IPS DF 6.9 (cell line): ENCODE data around the gene MLPH.
A peak's percentile ranks its signal among the peaks of the same experiment; 100 is the strongest.
"Not testable (repeated sequence)": the region's sequence is repeated elsewhere in the genome, so short reads cannot be mapped to it uniquely, and the experiment has no call there.

ENCODE experiments used
- DNase-seq: peaks from one replicate; pipeline ENCODE4 v3.0.0-alpha.2; 2013; ENCODE audit warnings: low read depth, low spot score
- H3K27ac ChIP-seq: one replicate; pipeline ENCODE4 v1.5.1; 2013; ENCODE audit warnings: low read length, control low read depth
- H3K27me3 ChIP-seq: 2 replicates; pipeline ENCODE4 v1.6.1; 2013; ENCODE audit warnings: mild to moderate bottlenecking, low read length; ENCODE audit not compliant: control insufficient read depth, insufficient read depth
- H3K36me3 ChIP-seq: 2 replicates; pipeline ENCODE4 v1.6.1; 2013; ENCODE audit warnings: low read length; ENCODE audit not compliant: control insufficient read depth, insufficient read depth
- H3K4me1 ChIP-seq: 2 replicates; pipeline ENCODE4 v1.6.1; 2013; ENCODE audit warnings: low read length; ENCODE audit not compliant: control insufficient read depth, insufficient read depth
- H3K4me3 ChIP-seq: 2 replicates; pipeline ENCODE4 v1.5.1; 2013; ENCODE audit warnings: mild to moderate bottlenecking, low read length
- H3K9me3 ChIP-seq: 2 replicates; pipeline ENCODE4 v1.6.1; 2013; ENCODE audit warnings: low read length, inconsistent platforms; ENCODE audit not compliant: control insufficient read depth, insufficient read depth
- WGBS: extraction: QIAGEN DNeasy Blood & Tissue Kit; methylation state at CpG from one replicate; pipeline ENCODE4 v1.1.7; 2013; ENCODE audit warnings: mixed read lengths, missing lambda C conversion rate; ENCODE audit not compliant: insufficient read length, insufficient coverage; 5-methylcytosine and 5-hydroxymethylcytosine counted together

MLPH gene

DNA sequence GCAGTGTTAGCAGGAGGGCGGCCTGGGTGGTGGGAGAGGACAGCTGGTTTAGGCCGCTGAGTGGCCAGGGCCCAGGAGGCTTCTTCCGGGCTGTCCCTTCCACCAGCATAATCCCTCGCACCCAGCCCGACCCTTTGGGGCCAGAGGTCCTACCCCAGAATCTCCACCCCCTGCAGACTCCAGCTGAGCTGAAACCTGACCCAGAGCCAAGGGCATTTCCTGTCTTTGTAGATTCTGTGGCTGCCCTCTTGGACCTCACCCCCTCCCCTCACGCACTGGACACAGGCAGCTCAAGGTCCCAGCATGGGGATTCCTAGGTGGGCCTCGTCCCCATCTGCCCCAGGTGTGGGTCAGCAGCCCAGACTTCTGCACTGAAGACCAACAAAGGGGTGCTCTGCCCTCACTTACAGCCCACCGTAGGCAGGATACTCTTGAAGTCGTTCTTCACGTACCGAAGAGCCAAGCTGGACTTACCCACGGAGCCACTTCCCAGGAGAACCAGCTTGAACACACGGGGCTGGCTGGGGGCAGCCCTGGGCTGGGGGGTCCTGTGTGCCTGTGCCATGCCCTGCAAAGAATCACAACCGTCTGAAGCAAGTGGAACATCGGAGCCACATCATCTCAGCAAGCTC, 98.7 kb downstream of the MLPH start:
- Histone ChIP-seq H3K9me3 (no peaks in the 10 kb centered on the region), H3K27ac (no peak overlapping the region), H3K36me3 (0 out of 2 replicates have a peak, but pooled peaks cover 3% of the 10 kb centered on the region), H3K4me1 (peaks cover 10% of the 10 kb centered on the region), H3K4me3 (no peak overlapping the region), H3K27me3 (no peaks in the 10 kb centered on the region)
- DNase-seq = no peak
- no CpG with 5 or more reads among the region's 15 CpGs for WGBS

DNA sequence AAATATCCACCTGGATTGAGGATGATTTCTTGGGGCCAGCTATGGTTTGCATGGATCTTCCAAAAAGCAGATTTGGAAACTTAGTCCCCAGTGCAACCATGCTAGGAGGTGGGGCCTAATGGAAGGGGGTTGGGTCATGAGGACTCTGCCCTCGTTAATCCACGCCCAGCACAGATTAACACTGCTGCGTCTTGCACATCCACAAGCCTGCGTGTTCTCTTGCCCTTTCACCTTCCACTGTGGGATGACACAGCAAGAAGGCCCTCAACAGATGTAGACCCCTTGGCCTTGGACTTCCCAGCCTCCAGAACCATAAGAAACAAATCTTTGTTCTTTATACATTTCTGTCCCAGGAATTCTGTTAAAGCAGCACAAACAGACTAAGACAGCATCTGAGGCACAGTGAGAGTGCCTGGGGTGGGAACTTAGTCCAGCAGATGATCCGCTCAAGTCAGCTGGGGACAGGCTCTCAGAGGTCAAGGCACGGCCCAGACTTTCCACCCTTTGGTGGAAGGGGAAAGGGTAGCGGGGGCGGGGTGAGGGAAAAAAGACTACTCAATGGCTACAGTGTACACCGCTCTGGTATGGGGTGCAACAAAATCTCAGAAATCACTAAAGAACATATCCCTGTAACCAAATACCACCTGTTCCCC, 101.1 kb downstream of the MLPH start:
- Histone ChIP-seq H3K27me3 (no peaks in the 10 kb centered on the region), H3K27ac (no peak overlapping the region), H3K36me3 (no peaks in the 10 kb centered on the region), H3K4me1 (peaks cover 9% of the 10 kb centered on the region), H3K4me3 (no peak overlapping the region; the same call in 1 of the 2 replicates), H3K9me3 (no peaks in the 10 kb centered on the region)
- no peak for DNase-seq
- no CpG with 5 or more reads among the region's 9 CpGs for WGBS

DNA sequence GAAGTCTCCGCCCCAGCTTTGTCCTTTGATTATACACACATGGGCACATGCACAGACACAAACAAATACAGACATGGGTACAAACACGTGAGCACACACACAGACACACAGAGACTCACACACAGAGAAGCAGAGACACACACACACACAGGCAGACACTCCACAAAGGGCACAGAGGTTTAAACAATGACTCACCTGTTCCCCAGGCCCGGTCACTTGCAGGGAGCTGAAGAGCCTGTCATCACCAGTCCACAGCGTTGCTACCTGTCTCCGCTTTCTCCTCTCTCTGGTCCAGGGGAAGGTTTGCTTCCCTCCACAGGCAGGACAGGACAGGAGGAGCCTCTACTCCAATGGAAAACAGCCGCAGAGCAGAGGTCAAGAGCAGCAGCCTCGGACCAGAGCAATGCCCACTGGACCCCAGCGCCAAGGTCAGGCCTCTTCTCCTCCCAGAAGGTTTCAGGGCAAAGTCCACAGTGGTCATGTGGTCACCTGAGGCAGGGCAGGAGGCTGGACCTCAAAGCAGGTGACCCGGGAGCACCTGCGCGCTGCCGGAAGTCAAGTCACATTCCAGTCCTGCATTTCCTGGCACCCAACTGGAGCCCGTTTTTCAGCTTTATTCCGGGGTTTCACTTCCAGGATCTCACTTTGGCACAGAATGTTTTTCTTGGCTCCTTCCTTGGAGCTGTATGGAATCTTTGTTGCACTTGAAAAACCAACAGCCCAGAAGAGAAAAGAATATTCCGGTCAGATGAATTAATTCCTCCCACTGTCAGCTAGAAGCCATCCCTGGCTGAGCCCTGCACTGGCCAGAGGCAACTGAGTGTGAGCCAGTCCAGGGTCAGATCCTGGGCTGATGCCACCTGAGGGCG, 103.5 kb downstream of the MLPH start, which contains the start of gene RAB17:
RAB17 (minus strand) TSS at position 463 of the 869 bp plus-strand sequence. CDS start 4,580 bp downstream, outside the sequence.
- WGBS = no CpG with 5 or more reads among the region's 16 CpGs
- Histone ChIP-seq H3K36me3 (no peaks in the 10 kb centered on the region), H3K27ac (peak within 1 kb of the TSS; percentile 24), H3K4me1 (peaks cover 18% of the 10 kb centered on the region), H3K27me3 (no peaks in the 10 kb centered on the region), H3K4me3 (peak within 1 kb of the TSS; percentile 39; the same call in 1 of the 2 replicates), H3K9me3 (no peaks in the 10 kb centered on the region)
- DNase-seq = no peak

DNA sequence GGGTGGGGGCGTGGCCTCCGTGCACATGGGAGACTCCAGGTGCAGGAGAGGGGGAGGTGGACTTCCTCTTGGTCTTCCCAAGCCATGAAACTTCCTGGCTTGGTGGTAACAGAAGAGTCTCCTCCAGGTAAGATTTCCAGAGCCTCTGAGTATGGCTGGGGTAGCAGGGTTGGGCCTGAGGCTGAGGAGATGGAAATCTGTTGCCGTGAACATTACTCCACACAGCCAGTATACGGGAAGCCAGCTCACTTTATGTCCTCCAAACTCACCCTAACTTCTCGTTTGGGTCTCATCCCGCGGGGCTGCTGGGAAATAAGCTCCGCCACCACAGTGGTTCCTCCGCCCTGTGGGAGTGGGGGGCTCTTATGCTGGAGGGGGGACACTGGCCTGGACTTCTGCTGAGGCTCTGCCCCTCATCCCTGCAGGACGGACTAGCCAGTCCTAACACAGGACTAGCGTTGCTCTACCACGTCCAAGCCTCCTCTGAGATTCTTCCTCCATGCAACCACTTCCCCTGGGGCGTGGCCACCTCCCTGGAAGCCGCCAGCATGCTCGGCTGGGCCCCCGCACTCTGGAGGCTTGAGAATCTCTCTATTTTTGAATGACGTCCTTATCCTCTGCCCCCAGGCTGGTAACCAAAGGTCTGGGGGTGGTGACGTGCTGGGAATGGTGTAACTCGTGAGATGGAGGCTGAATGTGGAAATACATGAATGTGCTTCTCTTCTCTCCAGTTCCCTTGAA, 104.3 kb downstream of the MLPH start:
- WGBS = no CpG with 5 or more reads among the region's 19 CpGs
- H3K9me3 ChIP-seq = no peaks in the 10 kb centered on the region
- H3K4me1 ChIP-seq = peaks cover 13% of the 10 kb centered on the region

DNA sequence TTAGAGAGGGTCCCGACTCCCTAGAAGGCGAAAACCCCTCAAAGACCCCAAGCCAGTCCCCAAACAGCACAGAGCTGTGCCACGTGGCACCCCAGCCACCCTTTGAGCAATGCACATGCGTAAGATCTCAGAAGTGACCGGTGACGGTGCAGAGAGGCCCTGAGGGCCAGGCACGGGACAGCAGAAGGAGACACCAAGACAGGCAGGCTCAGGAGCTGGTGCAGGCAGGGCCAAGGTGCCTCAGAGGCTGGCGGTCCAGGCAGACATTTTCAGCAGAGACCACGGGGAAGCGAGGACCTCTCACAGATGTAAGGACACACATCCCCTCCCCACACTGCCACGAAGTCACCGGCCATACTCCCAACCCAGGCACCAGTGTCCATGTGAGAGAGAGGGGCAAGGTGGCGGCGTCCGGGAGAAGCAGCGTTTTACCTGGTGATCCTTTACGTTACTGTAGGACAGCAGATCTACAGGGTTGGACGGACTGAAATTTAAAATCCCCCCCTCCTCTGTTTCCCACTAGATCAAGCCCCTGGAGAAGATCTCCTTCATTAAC, 105.5 kb downstream of the MLPH start:
- H3K4me3 ChIP-seq = no peak overlapping the region

More for the DNA sequence above, 104.3 kb downstream of the MLPH start:
- H3K36me3 ChIP-seq = no peaks in the 10 kb centered on the region
- peak overlapping the region; percentile 35; the same call in 1 of the 2 replicates for H3K4me3 ChIP-seq
- DNase-seq = no peak
- no peaks in the 10 kb centered on the region for H3K27me3 ChIP-seq
- H3K27ac ChIP-seq = no peak overlapping the region

DNA sequence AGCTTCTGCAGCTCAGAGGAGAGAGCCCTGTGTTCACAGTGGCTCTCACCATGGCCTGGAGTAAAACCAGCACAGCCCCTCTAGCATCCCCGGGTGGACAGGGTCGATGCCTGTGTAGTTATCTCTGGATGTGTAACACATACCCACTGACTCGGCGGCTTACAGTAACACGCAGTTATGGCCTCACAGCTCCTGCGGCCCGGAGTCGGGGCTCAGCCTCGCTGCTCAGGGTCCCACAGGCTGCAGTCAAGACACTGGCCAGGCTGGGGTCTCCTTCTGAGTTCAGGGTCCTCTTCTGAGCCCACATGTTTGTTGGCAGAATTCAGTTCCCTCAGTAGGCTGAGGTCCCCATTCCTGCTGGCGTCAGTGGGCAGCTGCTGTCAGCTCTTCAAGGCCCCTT, 106.0 kb downstream of the MLPH start:
- WGBS = no CpG with 5 or more reads among the region's 10 CpGs
- DNase-seq = no peak
- H3K9me3 ChIP-seq = no peaks in the 10 kb centered on the region
- no peaks in the 10 kb centered on the region for H3K36me3 ChIP-seq
- no peak overlapping the region for H3K27ac ChIP-seq
- no peaks in the 10 kb centered on the region for H3K27me3 ChIP-seq
- peaks cover 16% of the 10 kb centered on the region for H3K4me1 ChIP-seq
- no peak overlapping the region for H3K4me3 ChIP-seq

More for the DNA sequence above, 105.5 kb downstream of the MLPH start:
- Histone ChIP-seq H3K27ac (no peak overlapping the region), H3K27me3 (no peaks in the 10 kb centered on the region), H3K36me3 (no peaks in the 10 kb centered on the region), H3K9me3 (no peaks in the 10 kb centered on the region), H3K4me1 (peaks cover 13% of the 10 kb centered on the region)
- whole genome bisulfite sequencing = no CpG with 5 or more reads among the region's 18 CpGs
- no peak for DNase-seq

DNA sequence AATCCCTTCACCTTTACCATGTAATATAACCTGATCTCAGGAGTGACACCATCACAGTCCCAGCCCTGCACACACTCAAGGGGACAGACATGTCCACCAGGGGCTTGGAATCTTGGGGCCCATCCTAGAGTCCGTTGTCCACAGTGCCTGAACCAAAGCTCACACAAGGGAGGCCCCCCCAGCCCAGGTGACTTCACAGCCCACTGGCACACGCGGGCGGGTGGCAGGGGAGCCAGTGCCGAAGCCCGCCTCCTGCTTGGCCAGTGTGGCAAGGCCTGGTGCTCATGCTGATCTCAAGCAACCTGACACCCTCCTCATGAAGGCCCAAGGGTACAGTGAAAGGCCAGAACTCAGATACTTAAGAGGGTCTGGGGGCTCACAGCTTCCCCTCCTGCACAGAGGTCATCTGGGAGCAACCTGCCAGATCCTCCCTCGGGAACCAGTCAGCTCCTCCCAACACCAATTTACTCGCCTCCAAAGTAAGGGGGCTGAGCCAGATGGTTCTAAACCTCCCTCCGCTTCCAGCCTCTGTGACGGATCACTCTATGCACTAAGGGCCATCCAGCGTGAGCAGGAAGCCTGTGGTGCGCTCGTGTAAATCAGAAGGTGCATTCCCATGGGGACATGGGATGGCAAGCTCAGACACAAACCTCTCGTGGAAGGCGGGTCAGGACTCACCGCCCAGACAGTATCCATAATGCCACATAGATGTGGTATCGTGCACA, 106.7 kb downstream of the MLPH start:
- Histone ChIP-seq H3K27me3 (no peaks in the 10 kb centered on the region), H3K4me3 (no peak overlapping the region), H3K36me3 (no peaks in the 10 kb centered on the region), H3K27ac (no peak overlapping the region), H3K9me3 (no peaks in the 10 kb centered on the region), H3K4me1 (peaks cover 16% of the 10 kb centered on the region)
- WGBS = no CpG with 5 or more reads among the region's 17 CpGs
- no peak for DNase-seq

DNA sequence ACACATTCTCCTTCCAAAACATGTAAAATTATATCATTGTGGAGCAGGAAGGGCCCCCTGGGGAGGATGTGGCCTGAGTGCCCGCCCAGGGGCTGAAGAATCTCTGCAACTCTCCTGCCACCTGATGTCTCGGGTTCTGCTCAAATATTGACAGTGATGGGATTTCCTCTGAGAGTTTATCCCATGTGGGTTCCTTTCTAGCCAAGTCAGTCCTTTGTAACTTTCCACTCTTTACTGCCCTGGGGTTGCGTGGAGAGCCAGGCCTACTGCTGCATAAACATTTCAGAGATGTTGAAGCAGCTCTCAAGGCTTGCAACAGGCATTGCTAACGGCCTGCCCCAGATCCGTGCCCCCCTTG, 107.4 kb downstream of the MLPH start:
- no peak overlapping the region for H3K4me3 ChIP-seq
- no peaks in the 10 kb centered on the region for H3K9me3 ChIP-seq
- H3K27me3 ChIP-seq = no peaks in the 10 kb centered on the region
- WGBS = no CpG with 5 or more reads among the region's 5 CpGs
- H3K36me3 ChIP-seq = no peaks in the 10 kb centered on the region
- H3K4me1 ChIP-seq = peaks cover 16% of the 10 kb centered on the region
- no peak overlapping the region for H3K27ac ChIP-seq
- DNase-seq = no peak

DNA sequence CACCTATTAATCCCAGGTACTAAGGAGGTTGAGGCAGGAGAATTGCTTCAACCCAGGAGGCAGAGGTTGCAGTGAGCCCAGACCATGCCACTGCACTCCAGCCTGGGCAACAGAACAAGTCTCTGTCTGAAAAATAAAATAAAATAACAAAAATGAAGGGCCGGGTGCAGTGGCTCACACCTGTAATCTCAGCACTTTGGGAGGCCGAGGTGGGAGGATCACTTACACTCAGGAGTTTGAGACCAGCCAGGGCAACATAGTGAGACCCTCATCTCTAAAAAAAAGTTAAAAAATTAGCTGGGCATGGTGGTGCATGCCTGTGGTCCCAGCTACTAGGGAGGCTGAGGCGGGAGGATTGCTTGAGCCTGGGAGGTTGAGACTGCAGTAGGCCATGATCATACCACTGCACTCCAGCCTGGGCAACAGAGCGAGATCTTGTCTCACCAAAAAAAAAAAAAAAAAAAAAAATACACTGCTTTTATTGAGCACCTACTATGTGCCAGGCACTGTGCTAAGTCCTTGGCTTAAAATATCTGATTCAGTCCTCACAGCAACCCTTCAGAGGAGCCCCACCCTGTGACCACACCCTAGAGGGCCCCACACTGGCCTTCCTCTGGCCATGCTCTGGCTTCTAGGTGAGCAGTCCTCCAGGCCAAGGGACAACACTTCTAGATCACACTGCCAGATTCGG, 108.9 kb downstream of the MLPH start:
- H3K9me3 ChIP-seq, H3K36me3 ChIP-seq, H3K27ac ChIP-seq, DNase-seq, H3K27me3 ChIP-seq, H3K4me3 ChIP-seq: not testable (repeated sequence)
- peaks cover 16% of the 10 kb centered on the region for H3K4me1 ChIP-seq
- no CpG with 5 or more reads among the region's 5 CpGs for WGBS
